Esophagus squamous epithelium (tissue), 4 donors: ENCODE measurements around the gene MBP.

Experiments
- CTCF ChIP-seq, 6 experiments: fragments of 450-650 bp in 4 of 6; fragments of 200-600 bp in 2 of 6; sonication (generic) in 2 of 6; IDR thresholded peaks; one replicate each; pipeline ENCODE4 v1.5.1; 2016 to 2019; ENCODE audit warnings: antibody characterized with exemption in 6 of 6, mild to moderate bottlenecking in 4 of 6, moderate library complexity in 4 of 6
- POLR2A ChIP-seq, 4 donors: fragments of 450-650 bp; IDR thresholded peaks; one replicate each; pipeline ENCODE4 v1.6.1; 2017; ENCODE audit warnings: antibody characterized with exemption in 4 of 4, mild to moderate bottlenecking in 4 of 4, moderate library complexity in 3 of 4

GRCh38 chr18:76997951-76998808 lies 134.4 kb downstream of the MBP start:
- no peak for TF ChIP-seq CTCF (IDR thresholded peaks at IDR 0.05)
- TF ChIP-seq POLR2A (IDR thresholded peaks at IDR 0.05) = no peak
